HG03066 (cell line): ENCODE data around the gene KCNJ6.
"Not testable (repeated sequence)": the region's sequence is repeated elsewhere in the genome, so short reads cannot be mapped to it uniquely, and the experiment has no call there.

Experiments
- ATAC-seq: cut with Tn5 transposase; IDR thresholded peaks from one replicate; pipeline ENCODE4 v1.9.1; 2021; ENCODE audit warnings: low read depth; ENCODE audit not compliant: unreplicated experiment

KCNJ6 gene

DNA sequence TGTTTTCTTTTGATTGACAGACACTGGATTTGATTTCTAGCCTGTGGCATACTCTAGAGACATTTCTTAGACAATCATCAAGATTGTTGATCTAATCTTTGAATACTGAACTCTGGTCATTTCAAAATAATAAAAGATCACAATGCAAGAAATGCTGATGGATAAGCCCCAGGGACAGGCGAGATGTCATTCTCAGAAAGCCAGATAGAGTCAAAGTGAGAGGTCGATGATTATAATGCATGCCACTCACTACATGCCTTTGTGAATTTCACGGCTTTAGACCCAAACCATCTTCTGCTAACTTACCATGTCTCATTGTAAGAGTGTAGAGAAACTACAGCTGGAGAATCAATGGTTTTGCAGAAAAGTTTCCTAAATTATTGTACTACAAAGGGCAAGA, 292.6 kb downstream of the KCNJ6 start:
- no peak for ATAC-seq

DNA sequence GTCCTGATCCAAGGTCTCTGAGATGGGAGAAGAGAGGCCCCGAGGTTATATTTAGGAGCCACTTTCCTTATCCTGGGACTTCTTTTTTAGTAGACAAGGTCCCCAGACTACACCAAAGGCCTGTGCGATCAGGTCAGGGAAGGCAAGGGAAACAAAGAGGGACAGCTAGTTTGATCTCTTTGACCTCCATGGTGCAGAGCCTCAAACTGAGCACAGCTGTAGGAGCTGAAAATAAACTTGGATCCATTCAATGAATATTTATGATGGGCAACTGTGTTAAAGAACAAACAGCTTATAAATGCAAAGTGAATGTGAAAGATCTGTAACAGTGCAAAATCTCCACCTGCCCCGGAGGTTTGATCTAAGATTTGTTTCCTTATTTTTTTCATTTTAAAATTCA, 293.1 kb downstream of the KCNJ6 start:
- ATAC-seq, result no peak

DNA sequence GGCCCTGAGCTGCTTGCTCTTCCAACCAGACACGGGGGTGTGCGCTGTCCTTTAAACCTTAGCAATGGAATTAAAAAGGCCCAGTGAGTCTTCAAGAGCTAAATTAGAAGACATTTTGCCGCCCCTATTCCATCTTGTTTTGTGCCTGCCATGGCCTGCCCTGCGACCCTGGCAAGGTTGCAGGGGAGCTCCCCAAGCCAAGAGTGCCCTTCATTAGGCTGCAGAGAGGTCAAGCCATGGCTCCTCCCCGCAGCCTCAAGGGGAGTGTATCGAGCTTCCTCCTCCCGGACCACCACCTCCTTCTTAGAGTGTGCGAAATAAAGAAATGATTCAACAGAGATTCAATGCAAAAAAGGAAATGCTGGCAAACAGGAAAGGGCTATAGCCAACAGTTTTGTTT, 293.5 kb downstream of the KCNJ6 start:
- no peak for ATAC-seq

DNA sequence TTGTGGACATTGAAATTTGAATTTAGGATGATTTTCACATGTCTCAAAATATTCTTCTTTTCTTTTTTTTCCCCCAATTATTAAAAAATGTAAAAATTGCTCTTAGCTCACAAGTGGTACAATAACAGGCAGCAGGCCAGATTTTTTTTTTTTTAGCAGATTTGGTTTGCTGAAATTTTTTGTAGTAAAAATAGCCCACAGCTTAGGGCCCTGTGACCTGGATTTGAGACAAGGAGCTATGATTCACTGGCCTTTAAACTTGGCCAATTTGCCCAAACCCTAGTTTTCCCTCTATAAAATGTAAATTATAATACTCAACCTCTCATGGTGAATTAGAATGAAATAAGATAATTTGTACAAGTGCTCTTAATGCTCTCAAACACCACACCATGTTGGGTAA, 295.9 kb downstream of the KCNJ6 start:
- no peak for ATAC-seq

DNA sequence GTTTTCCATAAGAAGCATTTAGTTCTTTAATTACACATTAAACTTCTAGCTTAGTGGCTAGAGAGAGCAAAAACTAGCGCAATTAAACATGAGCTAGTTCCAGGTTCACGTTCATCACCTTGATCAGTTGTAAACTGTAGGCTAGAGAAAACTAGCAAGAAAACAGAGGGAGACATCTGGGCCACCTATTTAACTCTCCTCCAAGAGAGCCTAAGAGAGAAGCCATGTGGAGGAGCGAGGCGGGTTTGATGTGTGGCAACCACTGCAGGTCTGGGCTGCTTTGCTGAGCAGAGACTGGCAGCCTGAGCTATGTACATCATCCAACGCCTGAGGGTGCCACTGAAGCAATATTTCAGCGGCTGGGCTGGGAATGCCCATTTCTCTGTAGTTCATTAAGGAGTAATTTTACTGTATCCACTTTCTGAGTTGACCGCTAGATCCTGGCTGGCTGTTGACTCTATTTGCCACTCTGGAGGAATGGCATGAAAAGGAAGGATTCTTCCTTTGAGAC, 296.7 kb downstream of the KCNJ6 start:
- ATAC-seq, result no peak

DNA sequence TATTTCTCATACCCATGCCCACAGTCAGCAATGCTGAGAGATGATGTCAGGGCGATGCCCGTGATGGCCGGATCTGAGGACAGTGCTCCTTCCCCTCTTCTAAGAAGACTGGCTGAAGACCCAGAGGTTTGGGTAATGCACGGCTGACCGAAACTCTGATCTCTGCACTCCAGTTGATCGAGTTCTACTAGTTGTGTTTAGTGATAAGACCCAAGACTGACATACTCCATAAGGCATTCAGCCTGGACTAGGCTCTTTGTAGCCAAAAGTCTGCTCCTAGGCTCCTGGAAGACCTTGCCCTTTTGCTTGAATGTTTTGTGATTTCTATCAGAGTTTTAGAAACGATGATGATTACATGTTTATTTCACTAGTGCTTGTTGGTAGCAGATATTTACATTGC, 298.2 kb downstream of the KCNJ6 start:
- ATAC-seq, result no peak

DNA sequence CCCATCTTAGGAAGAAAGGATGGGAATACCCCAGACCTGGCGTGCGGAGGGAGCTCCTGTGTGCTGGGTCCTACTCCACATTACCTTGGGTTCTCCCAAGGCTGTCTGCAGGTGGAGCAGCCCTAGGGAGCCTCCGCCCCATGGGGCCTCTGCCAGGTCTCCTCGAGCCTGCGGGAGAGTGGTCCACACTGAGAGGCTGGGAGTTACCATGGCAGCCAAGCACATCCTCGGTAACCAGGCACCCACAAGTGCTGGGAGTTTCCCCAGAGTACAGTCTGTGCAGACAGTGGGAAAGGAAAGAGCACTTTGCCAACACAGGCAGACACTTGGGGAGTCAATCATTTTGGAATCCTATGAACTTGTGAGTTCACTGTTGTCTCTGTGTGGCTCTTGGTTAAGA, 300.3 kb downstream of the KCNJ6 start:
- no peak for ATAC-seq

DNA sequence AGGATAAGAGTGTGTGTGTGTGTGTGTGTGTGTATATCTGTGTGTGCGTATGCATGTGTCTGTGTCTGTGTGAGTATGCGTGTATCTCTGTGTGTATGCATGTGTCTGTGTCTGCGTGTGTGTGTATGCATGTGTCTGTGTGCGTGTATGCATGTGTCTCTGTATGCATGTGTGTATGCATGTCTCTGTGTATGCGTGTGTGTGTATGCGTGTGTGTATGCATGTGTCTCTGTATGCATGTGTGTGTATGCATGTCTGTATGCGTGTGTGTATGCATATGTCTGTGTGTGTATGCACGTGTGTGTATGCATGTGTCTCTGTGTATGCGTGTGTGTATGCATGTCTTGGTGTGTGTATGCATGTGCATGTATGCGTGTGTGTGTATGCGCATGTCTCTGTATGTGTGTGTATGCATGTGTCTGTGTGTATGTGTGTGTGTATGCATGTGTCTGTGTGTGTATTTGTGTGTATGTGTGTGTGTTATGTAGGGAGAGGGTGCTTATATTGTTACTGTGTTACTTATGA, 301.8 kb downstream of the KCNJ6 start:
- ATAC-seq, result no peak

DNA sequence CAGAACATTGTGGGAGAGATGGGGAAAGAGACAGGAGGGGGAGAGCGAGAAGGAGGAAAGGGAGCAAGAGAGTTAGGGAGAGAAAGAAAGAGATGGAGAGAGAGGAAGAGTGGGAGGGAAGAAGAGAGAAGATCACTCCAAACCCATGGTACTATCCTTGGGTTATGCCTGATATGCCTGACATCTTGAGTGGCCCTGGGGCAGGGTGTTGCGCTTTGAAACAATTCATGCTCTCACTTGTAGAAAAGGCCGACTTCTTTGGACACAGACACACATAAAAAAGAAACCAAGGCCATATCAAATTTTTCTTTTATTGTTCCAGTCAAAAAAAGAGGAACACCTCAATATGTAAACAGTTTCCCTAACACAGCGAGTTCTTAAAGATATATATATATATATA, 309.2 kb downstream of the KCNJ6 start:
- no peak for ATAC-seq

DNA sequence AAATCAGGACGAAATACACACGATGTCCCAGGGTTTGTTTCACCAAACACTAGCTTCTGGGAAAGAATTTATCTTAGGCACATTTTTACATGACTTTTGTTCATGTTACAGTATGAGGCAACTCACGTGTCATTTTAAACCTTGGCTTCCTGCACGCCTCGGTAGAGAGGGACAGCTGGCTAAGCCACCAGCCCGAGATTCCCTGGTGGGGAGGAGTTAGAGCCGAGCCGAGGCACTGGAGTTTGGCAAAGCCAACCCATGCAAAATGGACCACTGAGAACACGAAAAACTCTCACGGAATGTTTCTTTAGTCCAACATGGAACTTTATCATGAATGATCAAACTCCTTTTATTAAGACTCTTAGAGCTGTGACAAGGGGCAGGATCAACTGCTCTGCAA, 309.7 kb downstream of the KCNJ6 start:
- no peak for ATAC-seq

DNA sequence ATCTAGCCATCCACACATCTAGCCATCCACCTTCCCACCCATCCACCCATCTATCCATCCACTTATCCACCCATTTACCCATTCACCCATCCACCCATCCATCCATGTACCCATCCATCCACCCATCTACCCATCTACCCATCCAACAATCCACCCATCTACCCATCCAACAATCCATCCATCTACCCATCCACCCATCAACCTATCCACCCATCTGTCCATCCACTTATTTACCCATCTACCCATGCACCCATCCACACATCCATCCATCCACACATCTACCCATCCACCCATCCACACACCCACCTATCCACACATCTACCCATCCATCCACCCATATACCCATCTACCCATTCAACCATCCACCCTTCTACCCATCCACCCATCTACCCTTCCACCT, 311.3 kb downstream of the KCNJ6 start:
- no peak for ATAC-seq

DNA sequence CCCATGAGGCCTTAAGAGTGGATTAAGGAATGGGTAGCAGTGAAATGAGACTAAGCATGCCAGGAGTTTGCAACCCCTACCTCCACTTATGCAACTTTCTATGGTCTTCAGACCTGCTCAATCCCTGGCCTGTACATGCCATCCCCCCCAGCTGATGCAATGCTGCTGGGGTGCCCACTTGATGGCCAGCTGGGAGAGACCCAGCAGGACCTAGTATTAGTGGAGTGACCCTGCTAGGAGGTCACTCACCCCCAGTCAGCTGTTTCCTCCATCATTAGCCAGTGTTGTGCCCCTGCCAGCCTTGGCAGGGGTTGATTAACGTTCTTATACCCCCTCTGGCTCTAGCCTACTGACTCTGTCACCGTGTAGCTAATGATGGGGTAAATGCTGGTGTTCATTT, 313.1 kb downstream of the KCNJ6 start:
- ATAC-seq, result no peak

DNA sequence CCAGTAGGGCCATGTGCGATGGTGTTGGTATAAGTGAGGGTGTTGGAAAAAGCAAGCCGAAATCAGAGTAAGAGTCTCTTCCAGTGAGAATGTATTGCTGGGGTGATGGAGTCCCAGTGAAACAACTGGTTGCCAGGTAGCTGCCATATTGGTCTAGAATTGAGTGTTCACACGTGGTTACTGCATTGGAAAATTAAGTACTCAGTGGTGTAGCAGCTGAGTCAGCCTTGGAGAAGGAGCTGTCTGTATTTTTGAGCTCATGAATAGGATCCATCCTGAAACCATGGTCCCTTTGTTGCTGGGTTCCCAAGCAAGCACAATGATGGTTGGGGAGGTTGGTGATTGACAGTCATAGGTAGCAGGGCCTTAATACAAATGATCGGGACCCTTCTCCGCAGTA, 314.3 kb downstream of the KCNJ6 start:
- ATAC-seq, result no peak

DNA sequence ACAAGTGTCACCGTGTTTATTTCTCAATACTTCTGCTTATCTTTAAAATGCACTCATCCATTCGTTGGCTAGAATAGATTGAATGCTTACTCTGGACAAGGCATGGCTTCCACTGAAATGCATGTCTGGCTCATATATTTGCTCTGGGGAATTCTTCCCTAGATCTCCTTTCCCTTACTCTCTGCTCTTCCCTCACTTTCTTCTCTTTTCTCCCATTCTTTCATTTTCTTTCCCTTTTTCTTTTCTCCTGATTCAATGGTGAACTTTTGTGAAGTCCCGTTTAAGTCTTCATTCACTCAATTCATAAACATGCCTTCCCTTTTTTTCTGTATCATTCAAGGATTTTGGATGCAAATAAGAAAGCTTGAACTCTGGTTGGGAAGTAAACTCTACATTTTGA, 315.2 kb downstream of the KCNJ6 start:
- ATAC-seq, result no peak

DNA sequence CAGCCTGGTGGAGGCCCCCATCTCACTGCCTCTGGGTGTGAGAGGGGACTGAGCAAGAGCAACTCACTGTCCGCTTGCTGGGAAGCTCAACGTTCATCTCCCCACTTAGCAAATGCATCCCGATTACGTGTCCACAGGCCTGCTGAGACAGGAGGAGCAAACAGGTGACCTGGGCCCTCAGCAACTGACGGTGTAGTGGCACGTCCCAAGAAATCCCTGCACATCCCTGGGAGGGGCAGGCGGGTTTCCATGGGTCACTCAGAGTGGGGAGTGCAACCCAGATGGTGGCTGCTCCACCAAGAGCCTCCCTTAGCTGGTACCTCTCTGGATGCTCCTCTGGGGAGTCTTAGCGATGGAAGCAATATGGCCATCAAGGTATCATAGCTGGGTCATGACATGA, 320.3 kb downstream of the KCNJ6 start:
- no peak for ATAC-seq

DNA sequence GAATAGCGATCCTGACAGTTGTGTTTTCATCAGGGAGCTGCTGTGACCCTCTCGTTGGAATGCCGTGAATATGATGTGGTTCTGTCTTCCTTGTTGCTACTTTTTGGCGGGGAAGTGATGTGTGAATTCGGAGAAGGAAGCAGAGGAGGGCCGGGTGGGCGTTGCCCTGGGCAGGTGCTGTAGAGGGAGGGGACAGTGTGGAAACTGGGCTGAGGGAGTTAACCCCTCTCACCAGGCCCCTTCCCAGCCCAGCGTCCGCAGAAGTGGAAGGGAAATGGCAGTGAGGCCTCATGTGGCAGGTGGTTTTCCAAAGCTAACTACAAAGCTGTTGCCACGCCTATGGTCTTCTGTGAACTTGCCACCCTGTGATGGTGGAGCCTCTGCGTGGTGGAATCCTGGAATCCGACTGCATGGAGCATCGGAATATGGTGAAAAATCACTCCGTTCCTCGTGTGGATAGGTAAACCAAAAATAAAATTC, 321.7 kb downstream of the KCNJ6 start:
- ATAC-seq, result no peak

DNA sequence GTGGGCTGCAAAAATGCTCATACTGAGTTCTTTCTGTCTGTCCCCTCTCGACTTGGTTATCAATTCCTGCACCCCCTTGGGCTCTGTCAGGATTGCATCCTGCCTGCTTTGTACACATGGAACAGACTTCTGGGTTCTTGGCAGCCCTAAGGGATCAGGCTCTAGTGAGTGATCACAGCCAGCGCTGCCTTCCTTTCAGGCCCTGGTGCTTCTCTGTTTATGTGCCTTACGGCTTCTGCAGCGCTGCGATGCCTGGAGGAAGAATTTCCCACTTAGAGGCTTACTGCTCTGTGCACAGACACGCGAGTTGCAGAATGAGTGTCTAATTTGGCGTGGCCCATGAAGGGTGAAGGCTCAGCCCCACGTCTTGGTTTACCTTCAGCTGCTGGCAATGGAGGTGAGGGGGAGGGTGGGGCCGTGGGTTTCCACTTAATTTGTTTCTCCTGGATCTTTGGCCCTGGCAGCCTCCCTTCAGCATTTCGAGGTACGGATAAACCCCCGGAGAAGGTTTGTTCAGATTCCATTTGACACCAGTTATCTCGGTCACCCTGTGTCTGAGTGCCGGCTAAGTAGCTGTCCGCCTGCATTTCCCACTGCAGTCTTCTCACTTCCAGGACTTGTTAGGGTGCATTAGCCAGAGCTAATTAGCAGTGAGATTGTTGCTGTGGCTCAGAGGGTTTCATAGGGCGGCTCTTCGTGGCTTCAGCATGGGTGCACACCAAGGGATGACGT, 322.4 kb downstream of the KCNJ6 start:
- no peak for ATAC-seq

DNA sequence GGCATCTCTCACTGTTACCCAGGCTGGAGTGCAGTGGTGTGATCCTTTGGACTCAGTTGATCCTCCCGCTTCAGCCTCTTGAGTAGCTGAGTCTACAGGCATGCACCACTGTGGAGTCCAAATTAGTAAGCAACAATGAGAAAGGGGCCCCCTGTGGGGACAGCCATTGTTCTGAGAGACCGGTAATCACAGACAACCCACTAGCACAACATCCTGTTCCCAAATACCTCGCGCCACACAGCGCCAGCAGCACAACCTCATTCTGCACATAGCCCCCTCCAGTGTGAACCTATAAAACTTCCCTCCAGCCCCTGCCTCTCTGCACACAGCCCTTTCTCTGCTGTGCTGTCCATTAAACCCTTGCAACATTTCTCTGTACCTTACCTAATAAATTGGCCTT, 323.2 kb downstream of the KCNJ6 start:
- ATAC-seq, result no peak

DNA sequence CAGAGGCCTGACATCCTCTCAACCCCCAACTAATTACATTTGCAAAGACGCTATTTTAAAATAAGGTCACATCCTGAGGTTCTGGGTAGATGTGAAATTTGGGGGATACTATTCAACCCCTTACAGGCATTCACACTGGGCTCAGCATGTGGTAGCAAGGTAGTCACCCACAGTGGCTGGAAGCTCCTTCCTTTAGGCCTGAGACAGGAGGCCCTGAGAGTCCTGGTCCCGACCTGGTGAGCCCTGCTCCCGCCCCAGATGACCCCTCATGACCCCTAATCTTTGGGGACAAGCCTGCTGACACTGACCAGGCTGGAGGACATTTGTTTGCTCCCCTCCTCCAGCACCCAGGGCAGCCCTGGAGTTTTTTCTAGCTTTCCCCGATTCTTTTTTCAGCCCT, 323.8 kb downstream of the KCNJ6 start:
- no peak for ATAC-seq

DNA sequence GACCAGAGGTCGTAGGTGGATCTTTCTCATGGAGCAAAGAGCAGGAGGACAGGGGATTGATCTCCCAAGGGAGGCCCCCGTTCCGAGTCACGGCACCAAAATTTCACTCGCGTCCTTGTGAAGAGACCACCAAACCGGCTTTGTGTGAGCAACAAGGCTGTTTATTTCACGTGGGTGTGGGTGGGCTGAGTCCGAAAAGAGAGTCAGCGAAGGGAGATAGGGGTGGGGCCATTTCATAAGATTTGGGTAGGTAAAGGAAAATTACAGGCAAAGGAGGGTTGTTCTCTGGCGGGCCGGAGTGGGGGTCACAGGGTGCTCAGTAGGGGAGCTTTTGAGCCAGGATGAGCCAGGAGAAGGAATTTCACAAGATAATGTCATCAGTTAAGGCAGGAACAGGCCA, 324.3 kb downstream of the KCNJ6 start:
- ATAC-seq, result not testable (repeated sequence)

DNA sequence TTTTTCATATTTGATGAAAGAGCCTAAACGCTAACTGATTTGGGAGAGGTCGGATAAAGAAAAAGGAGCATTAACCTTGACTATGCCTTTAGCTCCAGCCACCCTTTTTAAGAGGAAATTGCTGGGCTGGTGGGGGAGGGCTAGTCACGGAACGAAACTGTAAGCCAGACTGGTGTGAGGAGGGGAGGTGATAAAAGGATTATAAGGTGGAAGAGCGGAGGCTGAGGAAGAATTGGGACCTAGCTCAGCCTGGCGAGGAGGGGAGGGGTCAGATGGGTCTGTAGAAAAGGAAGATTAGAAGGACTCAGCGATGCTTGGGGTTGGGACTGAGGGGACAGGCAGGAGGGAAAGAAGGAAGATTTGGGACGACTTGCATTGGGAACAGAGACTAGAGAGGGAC, 325.4 kb downstream of the KCNJ6 start:
- ATAC-seq, result not testable (repeated sequence)

DNA sequence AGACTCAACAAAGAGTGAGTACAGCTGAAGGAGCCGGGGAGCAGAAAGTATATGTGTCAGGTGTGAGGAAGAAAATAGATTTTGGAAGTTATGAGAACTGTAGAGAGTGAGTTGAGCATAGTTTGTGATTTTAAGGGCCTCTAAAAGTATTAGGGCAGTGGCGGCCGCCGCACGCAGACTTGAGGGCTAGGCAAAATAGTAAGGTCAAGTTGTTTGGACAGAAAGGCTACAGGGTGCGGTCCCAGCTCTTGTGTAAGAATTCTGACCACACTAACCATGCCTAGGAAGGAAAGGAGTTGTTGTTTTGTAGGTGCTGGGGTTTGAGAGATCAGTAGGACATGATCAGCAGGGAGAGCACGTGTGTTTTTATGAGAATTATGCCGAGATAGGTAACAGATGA, 327.6 kb downstream of the KCNJ6 start:
- not testable (repeated sequence) for ATAC-seq
